Measurements from ENCODE around the gene ADAMTS18.

The ADAMTS18 gene

DNA sequence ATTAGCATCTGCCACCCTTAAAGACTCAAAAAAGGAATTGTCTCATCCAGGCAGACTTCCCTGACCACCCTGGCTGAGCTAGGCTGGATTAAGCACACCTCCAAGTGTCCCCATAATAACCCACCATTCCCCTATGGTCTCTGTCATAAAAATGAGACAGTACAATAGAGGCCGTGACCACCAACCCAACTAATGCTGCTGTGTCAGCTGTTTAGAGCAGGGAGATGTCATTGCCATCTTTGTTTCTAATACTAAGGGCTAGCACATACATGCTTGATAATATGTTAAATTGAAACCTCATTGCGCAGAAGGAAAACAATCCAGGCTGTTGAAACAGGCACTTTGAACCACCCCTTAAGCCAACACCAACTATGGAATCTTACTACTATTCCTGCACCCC is 7.2 kb upstream of the ADAMTS18 start:
- Histone ChIP-seq H3K4me1 (ENCODE audit: low read depth, poor library complexity, severe bottlenecking) (no peaks in the 10 kb centered on the region), H3K4me2 (no peak overlapping the region), H3K79me2 (ENCODE audit: insufficient read depth, low read depth) (no peaks in the 10 kb centered on the region), H3K4me3 (IDR thresholded peaks at IDR 0.05; ENCODE audit: insufficient read depth, low read depth, low read length) (no peak overlapping the region), H3K27ac (no peak overlapping the region), H3K9ac (no peak overlapping the region), H4K20me1 (ENCODE audit: insufficient read depth) (no peaks in the 10 kb centered on the region), H2AFZ (ENCODE audit: low read depth) (no peak overlapping the region), H3K36me3 (ENCODE audit: insufficient read depth) (no peaks in the 10 kb centered on the region), H3K27me3 (ENCODE audit: insufficient read depth, low read depth) (no peaks in the 10 kb centered on the region)
- TF ChIP-seq, protein P1, sequence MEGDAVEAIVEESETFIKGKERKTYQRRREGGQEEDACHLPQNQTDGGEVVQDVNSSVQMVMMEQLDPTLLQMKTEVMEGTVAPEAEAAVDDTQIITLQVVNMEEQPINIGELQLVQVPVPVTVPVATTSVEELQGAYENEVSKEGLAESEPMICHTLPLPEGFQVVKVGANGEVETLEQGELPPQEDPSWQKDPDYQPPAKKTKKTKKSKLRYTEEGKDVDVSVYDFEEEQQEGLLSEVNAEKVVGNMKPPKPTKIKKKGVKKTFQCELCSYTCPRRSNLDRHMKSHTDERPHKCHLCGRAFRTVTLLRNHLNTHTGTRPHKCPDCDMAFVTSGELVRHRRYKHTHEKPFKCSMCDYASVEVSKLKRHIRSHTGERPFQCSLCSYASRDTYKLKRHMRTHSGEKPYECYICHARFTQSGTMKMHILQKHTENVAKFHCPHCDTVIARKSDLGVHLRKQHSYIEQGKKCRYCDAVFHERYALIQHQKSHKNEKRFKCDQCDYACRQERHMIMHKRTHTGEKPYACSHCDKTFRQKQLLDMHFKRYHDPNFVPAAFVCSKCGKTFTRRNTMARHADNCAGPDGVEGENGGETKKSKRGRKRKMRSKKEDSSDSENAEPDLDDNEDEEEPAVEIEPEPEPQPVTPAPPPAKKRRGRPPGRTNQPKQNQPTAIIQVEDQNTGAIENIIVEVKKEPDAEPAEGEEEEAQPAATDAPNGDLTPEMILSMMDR (conservative IDR thresholded peaks at IDR 0.05; ENCODE audit: low read depth, low read length) = no peak

DNA sequence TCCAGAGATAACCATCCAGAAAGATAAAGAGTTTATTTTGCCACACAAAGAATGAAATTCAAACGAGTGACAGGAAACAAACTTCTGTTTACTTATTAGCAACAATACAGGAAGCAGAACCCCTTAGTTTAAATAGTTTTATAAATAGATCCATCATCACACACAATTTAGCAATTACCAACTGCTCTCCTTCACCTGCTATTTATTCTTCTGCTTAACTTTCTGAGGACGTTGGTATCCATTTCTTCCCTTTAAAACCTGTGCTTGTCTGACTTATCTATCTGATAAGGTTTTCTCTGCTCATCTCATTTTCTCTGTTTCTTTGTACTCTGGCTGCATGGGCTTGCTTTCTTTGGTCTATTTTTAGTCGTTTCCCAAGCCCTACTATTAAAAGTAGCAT is 4.3 kb upstream of the ADAMTS18 start:
- TF ChIP-seq, protein P1 (conservative IDR thresholded peaks at IDR 0.05; ENCODE audit: low read depth, low read length) = no peak
- Histone ChIP-seq H3K4me1 (ENCODE audit: low read depth, poor library complexity, severe bottlenecking) (no peaks in the 10 kb centered on the region), H3K9ac (no peak overlapping the region), H3K27me3 (ENCODE audit: insufficient read depth, low read depth) (no peaks in the 10 kb centered on the region), H3K4me3 (IDR thresholded peaks at IDR 0.05; ENCODE audit: insufficient read depth, low read depth, low read length) (no peak overlapping the region), H3K79me2 (ENCODE audit: insufficient read depth, low read depth) (no peaks in the 10 kb centered on the region), H3K36me3 (ENCODE audit: insufficient read depth) (no peaks in the 10 kb centered on the region), H4K20me1 (ENCODE audit: insufficient read depth) (no peaks in the 10 kb centered on the region), H3K27ac (no peak overlapping the region), H2AFZ (ENCODE audit: low read depth) (no peak overlapping the region), H3K4me2 (no peak overlapping the region)

DNA sequence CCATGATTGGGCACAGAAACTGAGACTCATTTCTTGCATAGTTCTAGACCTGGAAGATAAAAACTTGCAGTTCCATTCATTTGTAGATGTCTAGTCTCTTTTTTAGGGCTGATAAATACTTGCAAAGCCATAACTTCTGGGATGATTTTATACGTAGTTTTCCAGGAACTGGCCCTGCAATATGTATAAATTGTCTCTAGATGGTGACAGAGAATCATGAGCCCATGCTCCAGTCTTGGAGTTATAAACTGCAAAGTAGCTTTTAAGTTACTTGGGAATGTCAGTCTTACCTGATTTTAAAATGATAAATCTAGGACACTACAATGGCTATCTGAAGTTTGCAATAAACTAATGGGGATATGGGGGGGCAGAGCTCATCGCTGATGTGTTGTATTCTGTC is 3.0 kb upstream of the ADAMTS18 start:
- TF ChIP-seq, protein P1 (conservative IDR thresholded peaks at IDR 0.05; ENCODE audit: low read depth, low read length) = no peak
- Histone ChIP-seq H3K9ac (no peak overlapping the region), H3K4me3 (IDR thresholded peaks at IDR 0.05; ENCODE audit: insufficient read depth, low read depth, low read length) (no peak overlapping the region), H3K4me1 (ENCODE audit: low read depth, poor library complexity, severe bottlenecking) (no peaks in the 10 kb centered on the region), H3K79me2 (ENCODE audit: insufficient read depth, low read depth) (no peaks in the 10 kb centered on the region), H3K36me3 (ENCODE audit: insufficient read depth) (no peaks in the 10 kb centered on the region), H3K27me3 (ENCODE audit: insufficient read depth, low read depth) (no peaks in the 10 kb centered on the region), H2AFZ (ENCODE audit: low read depth) (no peak overlapping the region), H3K4me2 (no peak overlapping the region), H3K27ac (no peak overlapping the region), H4K20me1 (ENCODE audit: insufficient read depth) (no peaks in the 10 kb centered on the region)

DNA sequence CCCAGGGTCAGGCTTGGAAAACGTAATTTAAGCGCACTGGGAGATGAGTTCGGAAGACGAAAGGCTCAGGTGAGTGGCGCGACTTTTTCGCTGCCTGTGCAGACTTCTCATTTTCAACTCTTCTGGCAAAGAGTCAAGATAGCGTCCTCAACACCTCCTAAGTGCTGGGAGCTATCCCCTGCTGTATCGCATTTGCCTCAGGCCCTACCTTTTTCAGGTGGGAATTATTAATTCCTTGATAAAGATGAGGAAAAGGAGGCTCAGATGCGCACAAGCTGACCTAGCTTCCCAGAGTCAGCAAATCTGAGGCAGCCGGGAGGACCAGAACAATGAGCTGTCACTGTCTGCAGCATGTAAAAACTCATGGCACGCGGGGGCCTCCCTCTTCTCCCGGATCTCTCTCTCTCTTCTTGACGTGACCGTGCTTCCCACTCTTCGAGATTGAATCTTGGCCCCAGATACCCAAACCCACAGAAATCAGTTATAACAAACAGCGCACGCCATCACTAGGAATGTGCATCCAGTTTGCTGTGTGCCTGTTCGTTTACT is 512 bp upstream of the ADAMTS18 start:
- Histone ChIP-seq H3K36me3 (ENCODE audit: insufficient read depth) (no peaks in the 10 kb centered on the region), H3K4me2 (no peak overlapping the region), H3K79me2 (ENCODE audit: insufficient read depth, low read depth) (no peaks in the 10 kb centered on the region), H3K27ac (no peak overlapping the region), H4K20me1 (ENCODE audit: insufficient read depth) (no peaks in the 10 kb centered on the region), H3K4me3 (IDR thresholded peaks at IDR 0.05; ENCODE audit: insufficient read depth, low read depth, low read length) (no peak overlapping the region), H2AFZ (ENCODE audit: low read depth) (no peak overlapping the region), H3K27me3 (ENCODE audit: insufficient read depth, low read depth) (no peaks in the 10 kb centered on the region), H3K9ac (no peak overlapping the region), H3K4me1 (ENCODE audit: low read depth, poor library complexity, severe bottlenecking) (no peaks in the 10 kb centered on the region)
- TF ChIP-seq, protein P1 (conservative IDR thresholded peaks at IDR 0.05; ENCODE audit: low read depth, low read length) = no peak

All from KMS-11 (cell line).